ENCODE data around the gene PADI1.

Gene PADI1

GRCh38 chr1:17214876-17215544 is 10.1 kb downstream of the PADI1 start:
- DNase-seq (ENCODE audit: low read depth) = no peak

- no peak for DNase-seq (ENCODE audit: low read depth)
These were observed 10.6 kb downstream of the PADI1 start for GRCh38 chr1:17215545-17215890.

GRCh38 chr1:17216078-17216477 is 11.2 kb downstream of the PADI1 start:
- no peak for DNase-seq (ENCODE audit: low read depth)

- no peak for DNase-seq (ENCODE audit: low read depth)
These were observed 12.7 kb downstream of the PADI1 start for GRCh38 chr1:17217607-17218006.

- DNase-seq (ENCODE audit: low read depth) = no peak
These were observed 14.0 kb downstream of the PADI1 start for GRCh38 chr1:17218939-17219338.

GRCh38 chr1:17220287-17220686 is 15.4 kb downstream of the PADI1 start:
- DNase-seq (ENCODE audit: low read depth) = no peak

- no peak for DNase-seq (ENCODE audit: low read depth)
These were observed 17.6 kb downstream of the PADI1 start for GRCh38 chr1:17222557-17222956.

GRCh38 chr1:17224434-17224833 is 19.5 kb downstream of the PADI1 start:
- no peak for DNase-seq (ENCODE audit: low read depth)

- DNase-seq (ENCODE audit: low read depth) = no peak
These were observed 20.2 kb downstream of the PADI1 start for GRCh38 chr1:17225140-17225539.

- DNase-seq (ENCODE audit: low read depth) = no peak
These were observed 22.5 kb downstream of the PADI1 start for GRCh38 chr1:17227358-17227915.

- no peak for DNase-seq (ENCODE audit: low read depth)
These were observed 23.7 kb downstream of the PADI1 start for GRCh38 chr1:17228619-17229018.

- no peak for DNase-seq (ENCODE audit: low read depth)
These were observed 24.5 kb downstream of the PADI1 start for GRCh38 chr1:17229379-17229778.

GRCh38 chr1:17230106-17230505 is 25.2 kb downstream of the PADI1 start:
- DNase-seq (ENCODE audit: low read depth) = no peak

GRCh38 chr1:17230671-17231310 is 25.9 kb downstream of the PADI1 start:
- no peak for DNase-seq (ENCODE audit: low read depth)

- DNase-seq (ENCODE audit: low read depth) = no peak
These were observed 28.1 kb downstream of the PADI1 start for GRCh38 chr1:17232759-17233661.

- DNase-seq (ENCODE audit: low read depth) = no peak
These were observed 28.9 kb downstream of the PADI1 start for GRCh38 chr1:17233675-17234320.

GRCh38 chr1:17234405-17234804 is 29.5 kb downstream of the PADI1 start:
- no peak for DNase-seq (ENCODE audit: low read depth)

GRCh38 chr1:17235135-17235885 is 30.4 kb downstream of the PADI1 start:
- DNase-seq (ENCODE audit: low read depth) = no peak

GRCh38 chr1:17236779-17237560 is 32.0 kb downstream of the PADI1 start:
- peak; percentile 90 for DNase-seq (ENCODE audit: low read depth)

GRCh38 chr1:17237561-17237903 is 32.6 kb downstream of the PADI1 start:
- DNase-seq (ENCODE audit: low read depth) = no peak

- no peak for DNase-seq (ENCODE audit: low read depth)
These were observed 34.5 kb downstream of the PADI1 start for GRCh38 chr1:17239420-17239819.

Data from activated T-cell treated with anti-CD3 and anti-CD28 coated beads for 1 hour (primary cell).